GM12872 (cell line): ENCODE results near the gene TLE4.

Experiments used
- TF ChIP-seq, protein P1 (sequence below): IDR thresholded peaks from 3 replicates; pipeline ENCODE4 v1.5.1; 2011; ENCODE audit warnings: low read depth, mild to moderate bottlenecking, low read length, moderate library complexity; ENCODE audit not compliant: insufficient read depth

Gene TLE4

GRCh38 chr9:79682076-79682736, 110.4 kb downstream of the TLE4 start:
- TF ChIP-seq, protein P1, sequence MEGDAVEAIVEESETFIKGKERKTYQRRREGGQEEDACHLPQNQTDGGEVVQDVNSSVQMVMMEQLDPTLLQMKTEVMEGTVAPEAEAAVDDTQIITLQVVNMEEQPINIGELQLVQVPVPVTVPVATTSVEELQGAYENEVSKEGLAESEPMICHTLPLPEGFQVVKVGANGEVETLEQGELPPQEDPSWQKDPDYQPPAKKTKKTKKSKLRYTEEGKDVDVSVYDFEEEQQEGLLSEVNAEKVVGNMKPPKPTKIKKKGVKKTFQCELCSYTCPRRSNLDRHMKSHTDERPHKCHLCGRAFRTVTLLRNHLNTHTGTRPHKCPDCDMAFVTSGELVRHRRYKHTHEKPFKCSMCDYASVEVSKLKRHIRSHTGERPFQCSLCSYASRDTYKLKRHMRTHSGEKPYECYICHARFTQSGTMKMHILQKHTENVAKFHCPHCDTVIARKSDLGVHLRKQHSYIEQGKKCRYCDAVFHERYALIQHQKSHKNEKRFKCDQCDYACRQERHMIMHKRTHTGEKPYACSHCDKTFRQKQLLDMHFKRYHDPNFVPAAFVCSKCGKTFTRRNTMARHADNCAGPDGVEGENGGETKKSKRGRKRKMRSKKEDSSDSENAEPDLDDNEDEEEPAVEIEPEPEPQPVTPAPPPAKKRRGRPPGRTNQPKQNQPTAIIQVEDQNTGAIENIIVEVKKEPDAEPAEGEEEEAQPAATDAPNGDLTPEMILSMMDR = no peak

DNA sequence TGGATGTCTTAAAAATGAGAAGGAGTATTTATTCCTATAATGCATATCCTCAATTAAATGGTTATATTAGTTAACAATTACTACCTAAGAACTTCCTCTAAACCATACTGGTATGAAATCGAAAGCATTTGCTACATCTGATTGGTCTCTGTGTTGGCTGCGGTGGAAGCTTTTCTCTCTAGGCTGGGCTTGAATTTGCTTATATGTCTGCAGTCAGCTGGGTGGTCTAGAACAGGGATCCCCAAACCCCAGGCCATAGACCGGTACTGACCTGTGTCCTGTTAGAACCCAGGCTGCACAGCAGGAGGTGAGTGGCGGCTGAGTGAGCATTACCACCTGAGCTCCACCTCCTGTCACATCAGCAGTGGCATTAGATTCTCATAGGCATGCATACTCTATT, 112.3 kb downstream of the TLE4 start:
- TF ChIP-seq, protein P1 = no peak

- TF ChIP-seq, protein P1 = no peak
Observed at GRCh38 chr9:79684711-79685575, 113.2 kb downstream of the TLE4 start.

DNA sequence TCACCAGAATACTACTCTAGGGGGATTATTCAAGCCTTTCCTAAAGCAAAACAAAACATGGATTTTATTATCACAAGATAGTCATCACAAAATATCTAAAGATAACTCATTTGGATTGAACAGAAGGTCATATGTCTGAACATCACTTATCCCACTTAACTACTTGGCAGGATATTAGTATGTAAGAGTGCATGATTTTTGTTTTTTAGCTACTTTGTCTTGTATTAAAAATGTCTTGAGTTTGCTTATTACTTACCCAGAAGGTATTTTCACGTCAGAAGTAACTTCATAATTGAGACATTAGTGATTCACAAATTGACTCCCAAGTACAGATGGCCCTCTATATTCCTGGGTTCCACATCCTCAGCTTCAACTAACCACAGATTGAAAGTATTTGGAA, 113.8 kb downstream of the TLE4 start:
- TF ChIP-seq, protein P1 = no peak

GRCh38 chr9:79686381-79687130, 114.8 kb downstream of the TLE4 start:
- TF ChIP-seq, protein P1 = no peak

DNA sequence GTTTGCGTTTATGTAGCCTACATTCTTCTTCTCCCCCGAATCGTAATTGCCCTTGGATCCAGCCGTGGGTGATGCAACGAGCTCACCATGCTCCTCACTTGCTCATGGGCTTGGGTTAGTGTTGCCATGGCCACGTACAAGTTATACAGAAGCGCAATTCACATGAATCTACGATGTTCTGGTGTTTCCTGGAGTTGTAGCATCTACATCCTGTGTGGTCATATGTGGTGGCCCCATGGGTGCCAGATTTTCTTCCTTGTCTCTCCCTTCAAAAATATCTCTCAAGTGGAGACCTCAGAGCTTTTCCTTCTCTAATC, 115.3 kb downstream of the TLE4 start:
- TF ChIP-seq, protein P1 = no peak

GRCh38 chr9:79688363-79688762, 116.6 kb downstream of the TLE4 start:
- TF ChIP-seq, protein P1 = no peak
